ENCODE data around the gene PCNT. TPM values are rescaled to one million over a fixed set of nuclear protein-coding genes. Genes with fewer than 3 reads are reported as not detected.
"Not testable (repeated sequence)": the region's sequence is repeated elsewhere in the genome, so short reads cannot be mapped to it uniquely, and the experiment has no call there.

The PCNT gene
- polyA plus RNA-seq, 3 donors, result 36.0 to 45.5 (median 40.3) TPM

DNA sequence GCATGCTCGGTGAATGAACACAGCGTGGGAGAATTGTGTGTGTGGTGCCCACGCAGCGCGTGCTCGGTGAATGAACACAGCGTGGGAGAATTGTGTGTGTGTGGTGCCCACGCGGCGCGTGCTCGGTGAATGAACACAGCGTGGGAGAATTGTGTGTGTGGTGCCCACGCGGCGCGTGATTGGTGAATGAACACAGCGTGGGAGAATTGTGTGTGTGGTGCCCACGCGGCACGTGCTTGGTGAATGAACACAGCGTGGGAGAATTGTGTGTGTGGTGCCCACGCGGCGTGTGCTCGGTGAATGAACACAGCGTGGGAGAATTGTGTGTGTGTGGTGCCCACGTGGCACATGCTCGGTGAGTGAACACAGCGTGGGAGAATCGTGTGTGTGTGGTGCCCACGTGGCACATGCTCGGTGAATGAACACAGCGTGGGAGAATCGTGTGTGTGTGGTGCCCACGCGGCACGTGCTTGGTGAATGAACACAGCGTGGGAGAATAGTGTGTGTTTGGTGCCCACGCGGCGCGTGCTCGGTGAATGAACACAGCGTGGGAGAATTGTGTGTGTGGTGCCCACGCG lies 79.4 kb downstream of the PCNT start:
- not testable (repeated sequence) for DNase-seq

DNA sequence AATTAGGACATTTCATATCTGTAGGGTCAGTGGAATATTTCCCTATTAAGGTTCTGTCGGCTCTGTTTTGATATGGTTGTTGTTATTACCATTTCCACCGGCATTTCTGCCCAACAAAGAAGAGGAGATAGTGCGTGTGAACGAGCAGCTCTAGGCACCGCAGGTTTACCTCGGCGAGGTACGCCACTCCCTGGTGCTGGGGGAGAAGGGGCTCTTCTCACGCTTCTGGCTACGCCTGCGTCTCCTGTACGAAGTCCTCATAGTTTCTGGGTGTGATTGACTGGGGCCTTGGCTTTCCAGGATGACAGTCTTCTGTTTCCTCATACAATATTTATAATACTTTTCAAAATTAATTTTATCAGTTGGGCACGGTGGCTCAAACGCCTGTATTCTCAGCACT lies 80.3 kb downstream of the PCNT start:
- no peak for DNase-seq

DNA sequence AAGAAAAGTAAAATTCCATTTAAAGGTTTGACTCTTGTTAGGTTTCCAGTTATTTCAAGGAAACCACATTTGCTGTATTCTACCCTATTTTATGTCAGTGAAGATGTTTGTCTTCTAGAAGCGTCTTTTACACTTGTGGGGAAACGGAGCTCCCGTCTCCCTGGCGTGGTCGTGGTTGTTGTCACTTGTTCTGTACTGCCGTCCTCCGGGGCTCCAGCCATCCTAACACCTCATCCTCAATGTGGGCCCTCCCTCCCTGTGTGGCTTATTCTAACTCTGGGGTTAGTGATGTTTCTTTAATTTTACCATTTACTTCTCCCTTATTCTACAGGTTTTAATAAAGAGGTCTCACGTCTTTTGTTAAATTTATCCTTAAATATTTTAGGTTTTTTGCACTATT lies 82.0 kb downstream of the PCNT start:
- DNase-seq, result no peak

DNA sequence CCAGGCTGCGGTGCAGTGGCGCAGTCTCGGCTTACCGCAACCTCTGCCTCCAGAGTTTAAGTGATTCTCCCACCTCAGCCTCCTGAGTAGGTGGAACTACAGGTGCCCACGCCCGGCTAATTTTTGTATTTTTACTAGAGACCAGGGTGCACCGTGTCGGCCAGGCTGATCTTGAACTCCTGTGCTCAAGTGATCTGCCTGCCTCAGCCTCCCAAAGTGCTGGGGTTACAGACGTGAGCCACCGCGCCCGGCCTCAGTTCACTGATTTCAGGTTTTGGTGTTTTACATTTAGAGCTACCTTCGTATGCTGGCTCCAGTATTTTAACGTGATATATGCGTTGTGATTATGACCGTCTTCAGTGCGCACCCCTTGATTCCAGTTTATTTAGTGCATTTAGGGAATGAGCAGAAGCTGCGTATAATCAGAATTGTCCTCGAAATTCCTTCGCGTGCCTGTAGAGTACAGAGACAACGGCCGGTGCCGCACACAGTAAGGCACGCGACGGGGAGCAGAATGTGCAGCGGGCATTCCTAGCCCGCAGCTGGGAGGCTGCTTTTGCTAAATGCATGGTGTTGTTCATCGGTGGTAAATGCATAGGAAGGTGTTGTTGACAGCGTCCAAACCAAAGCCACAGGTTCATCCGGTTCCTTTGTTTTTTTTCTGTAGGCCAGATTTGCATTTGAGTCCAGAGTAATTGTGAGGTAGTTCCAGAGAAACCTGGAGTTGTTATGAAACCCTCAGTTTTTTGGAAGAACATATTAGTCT lies 85.9 kb downstream of the PCNT start:
- no peak for DNase-seq

DNA sequence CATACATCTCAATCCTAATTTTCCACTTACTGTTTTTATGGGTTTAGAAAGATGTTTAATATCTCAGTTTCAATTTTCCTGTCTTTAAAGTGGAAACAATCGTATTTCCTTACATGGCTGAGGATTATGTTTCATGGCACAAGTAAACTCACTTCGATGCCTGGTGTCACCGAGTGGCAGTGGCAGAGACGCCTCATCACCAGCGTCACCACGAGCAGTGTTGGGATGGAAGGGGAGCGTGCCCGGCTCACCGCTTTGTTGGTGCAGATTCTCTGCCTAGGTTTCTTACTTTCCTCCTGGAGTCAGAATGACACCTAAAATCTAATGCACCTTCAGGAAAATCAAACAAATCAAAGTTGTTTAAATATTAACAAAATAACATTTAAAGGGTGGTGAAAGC lies 86.6 kb downstream of the PCNT start:
- no peak for DNase-seq

DNA sequence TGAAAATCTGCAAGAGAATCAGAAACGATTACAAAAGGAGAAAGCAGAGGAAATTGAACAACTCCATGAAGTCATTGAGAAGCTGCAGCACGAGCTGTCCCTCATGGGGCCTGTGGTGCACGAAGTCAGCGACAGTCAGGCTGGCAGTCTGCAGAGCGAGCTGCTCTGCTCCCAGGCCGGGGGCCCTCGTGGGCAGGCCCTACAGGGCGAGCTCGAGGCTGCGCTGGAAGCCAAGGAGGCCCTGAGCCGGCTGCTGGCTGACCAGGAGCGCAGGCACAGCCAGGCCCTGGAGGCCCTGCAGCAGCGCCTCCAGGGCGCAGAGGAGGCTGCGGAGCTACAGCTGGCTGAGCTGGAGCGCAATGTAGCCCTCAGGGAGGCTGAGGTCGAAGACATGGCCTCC lies 87.3 kb downstream of the PCNT start:
- DNase-seq, result no peak

DNA sequence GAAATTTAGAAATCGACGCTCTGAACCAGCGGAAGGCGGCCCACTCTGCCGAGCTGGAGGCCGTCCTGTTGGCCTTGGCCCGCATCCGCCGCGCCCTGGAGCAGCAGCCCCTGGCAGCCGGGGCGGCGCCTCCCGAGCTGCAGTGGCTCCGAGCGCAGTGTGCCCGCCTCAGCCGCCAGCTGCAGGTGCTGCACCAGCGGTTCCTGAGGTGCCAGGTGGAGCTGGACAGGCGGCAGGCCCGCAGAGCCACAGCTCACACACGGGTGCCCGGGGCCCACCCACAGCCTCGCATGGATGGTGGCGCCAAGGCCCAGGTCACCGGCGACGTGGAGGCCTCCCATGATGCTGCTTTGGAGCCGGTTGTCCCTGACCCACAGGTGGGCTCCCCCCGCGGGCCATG lies 87.7 kb downstream of the PCNT start:
- DNase-seq, result no peak

DNA sequence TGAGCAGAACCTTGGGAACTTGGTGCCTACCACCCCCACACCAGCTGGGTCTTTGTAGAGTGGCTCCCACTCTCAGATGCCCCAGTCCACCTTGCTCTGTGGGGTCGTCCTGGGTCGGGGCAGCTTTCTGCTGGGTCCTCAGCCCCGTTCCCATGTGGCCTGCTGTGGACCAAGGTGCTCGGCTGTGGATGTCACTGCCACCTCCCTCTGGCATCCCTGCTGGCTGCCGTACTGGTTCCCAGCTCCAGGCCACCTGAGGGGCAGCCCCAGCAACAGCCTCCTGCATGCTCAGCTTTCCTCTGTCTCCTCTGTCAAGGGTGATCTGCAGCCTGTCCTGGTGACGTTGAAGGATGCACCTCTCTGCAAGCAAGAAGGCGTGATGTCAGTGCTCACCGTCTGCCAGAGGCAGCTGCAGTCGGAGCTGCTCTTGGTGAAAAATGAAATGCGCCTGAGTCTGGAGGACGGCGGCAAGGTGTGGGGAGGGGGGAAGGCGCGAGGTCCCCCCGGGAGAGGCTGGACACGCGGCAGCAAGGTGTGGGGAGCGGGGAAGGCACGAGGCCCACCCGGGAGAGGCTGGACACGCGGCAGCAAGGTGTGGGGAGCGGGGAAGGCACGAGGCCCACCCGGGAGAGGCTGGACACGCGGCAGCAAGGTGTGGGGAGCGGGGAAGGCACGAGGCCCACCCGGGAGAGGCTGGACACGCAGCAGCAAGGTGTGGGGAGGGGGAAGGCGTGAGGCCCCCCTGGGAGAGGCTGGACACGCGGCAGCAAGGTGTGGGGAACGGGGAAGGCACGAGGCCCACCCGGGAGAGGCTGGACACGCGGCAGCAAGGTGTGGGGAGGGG lies 88.8 kb downstream of the PCNT start:
- DNase-seq, result no peak

DNA sequence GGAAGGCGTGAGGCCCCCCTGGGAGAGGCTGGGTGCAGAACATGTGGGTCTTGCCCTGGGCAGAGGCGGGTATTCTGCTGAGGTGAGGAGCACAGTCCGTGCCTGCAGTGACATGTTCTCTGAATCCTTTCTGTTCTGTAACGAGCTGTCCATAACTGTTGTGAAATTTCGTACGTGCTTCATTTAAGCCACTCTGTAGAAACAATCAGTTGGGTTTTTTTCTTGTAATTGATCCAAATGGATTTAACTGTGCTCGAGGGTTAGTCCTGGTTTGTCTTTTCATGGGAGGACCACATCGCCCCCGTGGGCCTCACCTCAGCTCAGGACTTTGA lies 89.4 kb downstream of the PCNT start:
- no peak for DNase-seq

DNA sequence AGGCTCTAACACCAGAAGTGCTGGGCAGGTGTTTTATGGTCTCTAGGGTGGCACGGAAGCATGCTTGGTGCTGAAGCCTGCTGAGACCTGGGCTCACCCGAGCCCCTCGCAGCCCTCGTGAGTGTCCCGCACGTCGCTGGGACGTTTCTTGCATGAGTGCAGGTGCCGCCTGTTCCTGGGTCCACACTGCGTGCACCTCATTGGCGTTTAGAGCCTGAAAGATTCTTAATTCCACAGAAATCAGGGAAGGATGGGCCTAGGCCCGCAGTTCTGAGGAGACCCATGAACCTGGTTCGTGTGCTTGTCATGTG lies 91.0 kb downstream of the PCNT start:
- DNase-seq, result no peak

DNA sequence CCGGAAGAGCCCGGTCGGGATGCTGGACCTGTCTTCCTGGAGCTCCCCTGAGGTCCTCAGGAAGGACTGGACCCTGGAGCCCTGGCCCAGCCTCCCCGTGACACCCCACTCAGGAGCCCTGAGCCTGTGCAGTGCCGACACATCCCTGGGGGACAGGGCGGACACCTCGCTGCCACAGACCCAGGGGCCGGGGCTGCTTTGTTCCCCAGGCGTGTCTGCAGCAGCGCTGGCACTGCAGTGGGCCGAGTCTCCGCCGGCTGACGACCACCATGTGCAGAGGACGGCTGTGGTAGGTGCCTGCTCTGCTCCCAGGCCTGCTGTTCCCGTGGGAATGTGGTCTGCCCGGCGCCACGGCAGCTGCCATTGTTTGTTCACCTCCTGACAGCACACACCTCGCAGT lies 92.6 kb downstream of the PCNT start:
- no peak for DNase-seq

DNA sequence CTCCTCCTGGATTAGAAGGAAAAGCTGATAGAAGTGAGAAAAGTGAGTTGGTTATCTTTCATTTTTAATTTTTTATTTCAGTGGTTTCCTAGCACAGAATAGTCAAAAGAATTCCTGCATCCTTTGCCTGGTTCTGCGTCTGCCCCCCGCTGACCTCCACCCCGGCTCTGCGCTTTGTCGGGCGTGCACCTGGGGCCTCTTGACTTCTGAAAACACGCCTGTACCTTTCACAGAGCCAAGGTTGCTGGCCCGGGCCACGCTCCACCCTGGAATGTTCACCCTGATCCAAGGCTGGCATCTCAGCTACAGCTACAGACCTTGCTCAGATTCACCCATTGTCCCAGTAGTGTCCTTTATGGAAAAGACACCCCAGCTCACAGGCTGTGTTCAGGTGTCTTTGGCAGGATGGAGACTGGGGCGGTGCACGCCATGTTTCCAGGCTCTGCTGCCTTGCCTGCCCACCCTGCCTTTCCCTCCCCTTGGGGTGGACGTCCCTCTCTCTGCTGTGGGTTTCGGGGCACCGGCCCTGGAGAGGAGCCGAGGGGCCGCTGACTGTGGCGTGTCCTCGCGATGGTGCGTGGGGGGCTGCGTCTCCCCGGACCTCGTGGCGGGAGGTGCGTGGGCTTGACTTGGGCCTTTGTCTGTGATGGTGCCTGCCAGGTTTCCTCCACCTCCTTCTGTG lies 94.5 kb downstream of the PCNT start:
- no peak for DNase-seq

DNA sequence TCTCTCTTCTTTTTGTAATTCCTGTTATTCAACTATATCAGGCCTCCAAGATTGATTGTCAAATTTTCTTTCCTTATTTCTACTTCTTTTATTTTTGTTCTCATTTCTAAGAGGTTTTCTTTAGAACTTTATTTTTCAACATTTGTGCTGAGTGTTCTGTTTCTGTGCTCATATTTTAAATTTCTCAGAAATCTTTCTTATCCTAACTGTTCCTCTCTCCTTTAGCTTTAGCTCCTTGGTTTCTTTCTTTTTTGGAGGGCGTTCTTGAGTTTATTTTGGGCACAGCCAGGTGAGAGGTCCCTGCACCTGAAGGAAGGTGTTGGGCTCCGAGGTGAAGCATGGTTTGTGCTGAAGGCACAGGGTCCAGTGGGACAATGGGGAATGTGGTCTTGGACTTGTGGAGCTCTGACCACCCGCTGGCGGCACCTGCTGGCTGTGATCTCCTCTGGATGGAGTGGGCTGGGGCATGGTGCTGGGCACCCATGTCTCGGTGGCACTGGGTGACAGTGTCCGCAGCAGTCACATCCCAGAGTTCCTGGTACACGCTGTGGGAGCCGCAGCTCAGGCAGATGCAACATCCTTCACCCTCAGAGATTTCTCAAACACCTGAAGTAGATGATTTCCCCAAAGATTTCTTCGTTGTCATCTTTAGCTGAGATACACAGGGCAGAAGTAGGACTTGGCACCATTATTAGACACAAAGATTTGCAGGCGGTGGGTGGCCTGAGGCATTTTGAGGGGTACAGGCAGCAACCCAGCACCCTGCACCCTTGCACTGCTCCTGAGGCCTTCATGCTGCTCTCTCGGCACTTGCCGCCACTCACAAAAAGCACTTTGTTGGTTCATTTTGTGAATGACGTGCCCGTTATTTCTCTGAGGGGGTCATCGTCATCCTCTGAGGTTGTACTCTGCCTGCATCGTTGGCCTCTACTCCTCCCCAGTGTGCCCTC lies 96.6 kb downstream of the PCNT start:
- no peak for DNase-seq

DNA sequence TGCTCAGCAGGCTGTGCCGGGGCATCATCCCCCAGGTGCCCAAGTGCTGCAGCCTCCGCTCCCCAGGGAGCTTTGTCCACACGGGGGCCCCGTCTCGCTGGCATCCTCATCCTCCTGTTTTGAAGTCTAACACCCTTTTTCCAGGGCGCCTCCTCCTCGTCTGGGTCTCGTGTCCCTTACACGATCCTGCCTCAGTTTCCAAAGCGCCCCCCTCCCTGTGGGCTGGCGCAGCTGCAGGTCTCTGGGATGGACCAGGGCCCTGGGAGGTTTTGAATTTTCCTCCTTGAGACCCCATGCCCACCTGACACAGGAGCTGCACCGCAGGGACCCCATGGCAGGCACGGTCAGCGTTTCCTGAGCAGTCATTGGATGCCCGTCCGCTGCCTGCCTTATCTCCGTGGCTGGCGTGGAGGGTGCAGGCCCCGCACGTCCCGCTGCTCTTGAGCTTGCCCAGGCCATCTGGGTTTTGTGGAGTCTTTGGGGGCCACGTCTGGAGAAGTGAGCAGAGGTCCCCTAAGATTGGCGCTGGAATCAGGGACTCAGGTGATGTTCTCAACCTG lies 97.3 kb downstream of the PCNT start:
- DNase-seq, result no peak

DNA sequence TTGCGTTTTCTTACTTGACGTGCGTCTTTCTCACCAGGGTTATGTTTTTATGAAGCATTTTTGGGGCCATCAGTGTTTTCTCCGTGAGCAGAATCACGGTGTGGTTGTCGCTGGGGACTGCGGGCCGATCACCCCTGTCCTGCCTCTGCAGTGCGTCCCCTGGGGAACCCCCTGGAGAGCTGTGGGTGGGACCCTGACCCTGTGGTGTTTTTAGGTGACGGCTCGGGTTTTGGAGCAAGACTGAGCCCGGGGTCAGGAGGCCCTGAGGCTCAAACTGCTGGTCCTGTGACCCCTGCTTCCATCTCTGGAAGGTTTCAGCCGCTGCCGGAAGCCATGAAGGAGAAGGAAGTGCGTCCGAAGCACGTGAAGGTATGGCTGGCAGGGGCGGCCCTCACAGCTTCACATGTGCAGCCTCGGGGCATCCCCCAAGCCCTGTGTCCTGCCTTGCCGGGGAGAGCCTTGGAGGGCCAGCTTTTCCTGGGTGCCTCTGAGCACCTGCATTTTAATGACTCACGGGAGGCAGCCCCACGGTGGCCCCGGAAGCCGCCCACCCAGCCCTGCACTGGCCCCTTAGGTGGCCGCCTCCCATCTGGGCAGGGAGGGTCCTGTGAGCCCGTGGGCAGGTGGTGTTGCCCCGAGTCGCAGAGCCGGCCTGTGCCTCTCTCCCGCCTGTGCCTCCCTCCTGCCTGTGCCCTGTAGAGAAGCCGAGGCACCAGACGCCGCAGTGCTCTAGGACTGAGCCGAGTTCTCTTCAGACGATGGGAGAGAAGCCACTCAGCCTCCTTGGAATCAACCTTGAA lies 98.0 kb downstream of the PCNT start:
- DNase-seq, result no peak

DNA sequence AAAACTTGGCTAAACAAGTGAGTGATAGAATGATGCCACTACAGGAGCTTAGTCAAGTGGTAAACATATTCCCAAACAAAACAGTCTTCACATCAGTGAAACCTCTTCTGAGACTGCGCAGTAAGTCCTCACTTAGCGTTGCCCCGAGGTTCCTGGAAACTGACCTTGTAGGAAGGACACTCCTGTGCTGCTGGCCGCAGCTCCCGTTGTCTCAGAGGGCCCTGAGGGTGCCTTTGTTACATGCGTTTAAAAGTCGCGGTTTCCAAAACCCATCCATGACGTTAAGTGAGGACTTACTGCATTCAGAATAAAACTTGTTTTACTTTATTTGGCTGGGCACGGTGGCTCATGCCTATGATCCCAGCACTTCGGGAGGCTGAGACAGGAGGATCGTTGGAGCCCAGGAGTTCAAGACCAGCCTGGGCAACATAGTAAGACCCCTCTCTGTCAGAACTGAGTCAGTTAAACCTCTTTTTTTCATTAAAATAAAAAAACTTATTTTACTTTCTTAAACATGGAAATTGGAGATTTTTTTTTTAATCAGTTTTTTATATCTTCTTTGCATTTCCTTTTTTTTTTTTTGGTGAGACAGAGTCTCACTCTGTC lies 98.8 kb downstream of the PCNT start:
- no peak for DNase-seq

DNA sequence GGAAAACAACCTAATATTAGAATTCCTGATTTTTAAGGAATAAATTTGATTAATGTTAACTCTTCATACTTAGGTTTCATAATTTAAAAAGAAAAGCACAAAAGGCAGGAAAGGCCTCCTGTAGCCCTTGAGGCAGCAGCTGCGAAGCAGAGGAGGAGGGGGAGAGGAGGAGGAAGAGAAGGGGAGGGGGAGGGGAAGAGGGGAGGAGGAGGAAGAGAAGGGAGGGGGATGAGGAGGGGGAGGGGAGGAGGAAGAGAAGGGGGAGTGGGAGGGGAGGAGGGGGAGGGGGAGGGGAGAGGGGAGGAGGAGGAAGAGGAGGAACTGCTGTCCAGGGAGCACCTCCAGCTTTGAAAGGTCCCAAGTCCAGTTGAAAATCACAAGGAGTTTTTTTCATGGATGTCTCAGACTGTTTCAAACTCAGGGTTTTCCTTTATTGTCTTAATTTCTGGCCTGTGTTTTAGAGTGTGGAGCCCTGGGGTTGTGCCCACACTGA lies 99.6 kb downstream of the PCNT start:
- no peak for DNase-seq

DNA sequence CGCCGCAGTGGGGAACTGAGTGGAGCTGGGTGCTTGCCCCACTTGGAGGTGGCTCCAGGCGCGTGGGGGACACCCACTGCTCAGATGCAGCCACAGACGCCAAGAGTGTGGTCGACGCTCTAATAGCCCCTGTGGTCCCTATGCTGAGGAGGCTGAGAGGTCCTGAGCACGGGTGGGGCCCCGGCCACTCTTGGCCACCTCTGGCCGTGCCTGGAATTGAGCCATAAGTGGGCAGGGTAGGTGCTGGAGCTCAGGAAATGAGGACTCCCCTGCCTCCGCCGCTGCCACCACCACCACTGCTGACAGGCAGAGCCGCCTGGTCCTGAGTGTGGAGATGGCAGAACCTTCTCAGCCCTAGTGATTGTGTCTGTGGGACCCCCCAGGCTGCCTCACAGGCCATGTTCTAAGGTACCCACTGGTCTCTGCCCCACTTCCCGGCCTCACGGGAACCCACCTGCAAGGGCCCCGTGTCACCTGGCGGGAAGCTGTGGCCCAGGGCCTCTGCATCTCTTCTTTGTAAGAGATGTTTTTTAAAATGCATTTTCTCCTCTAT lies 100.2 kb downstream of the PCNT start:
- DNase-seq, result no peak

DNA sequence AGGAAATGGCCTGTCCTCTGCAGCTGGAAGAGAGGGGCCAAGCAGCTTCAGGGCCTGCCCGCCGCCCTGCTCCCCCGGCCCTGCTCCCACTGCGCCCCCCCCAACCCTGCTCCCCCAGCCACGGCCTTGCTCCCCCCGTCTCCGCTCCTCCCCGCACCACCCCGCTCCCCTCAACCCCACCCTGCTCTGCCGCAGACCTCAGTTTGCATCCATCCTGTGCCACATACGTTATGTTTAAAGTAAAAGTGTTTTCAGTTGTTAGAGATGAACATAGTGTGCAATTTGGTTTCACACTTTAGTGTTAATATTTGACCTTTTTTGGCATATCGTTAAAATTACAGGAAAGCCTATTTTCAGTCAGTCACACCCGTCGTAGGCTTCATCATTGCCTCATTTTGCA lies 100.7 kb downstream of the PCNT start:
- no peak for DNase-seq

All from renal pelvis (tissue), 4 donors.